Measurements from ENCODE around the gene DHRS11. TPM values are rescaled to one million over a fixed set of nuclear protein-coding genes. Genes with fewer than 3 reads are reported as not detected.

DHRS11 gene
- total RNA-seq, 1 experiment from 2014 or later: 38.0 TPM

- Mint-ChIP-seq H3K4me3 (no peak overlapping the region), H3K27ac (no peak overlapping the region), H3K9me3 (no peaks in the 10 kb centered on the region), H3K36me3 (peaks cover 27% of the 10 kb centered on the region), H3K4me1 (peaks cover 6% of the 10 kb centered on the region), H3K27me3 (ENCODE audit: low read depth) (no peaks in the 10 kb centered on the region)
- TF ChIP-seq SP1 (CRISPR knock-in tag; conservative IDR thresholded peaks at IDR 0.05) (no peak), FOXP4 (CRISPR knock-in tag; IDR thresholded peaks at IDR 0.05) (no peak), ETV6 (CRISPR knock-in tag; IDR thresholded peaks at IDR 0.05) (no peak), ZNF512 (CRISPR knock-in tag; IDR thresholded peaks at IDR 0.05; ENCODE audit: borderline replicate concordance) (no peak), ZSCAN18 (CRISPR knock-in tag; IDR thresholded peaks at IDR 0.05) (no peak), USF1 (CRISPR knock-in tag; IDR thresholded peaks at IDR 0.05) (no peak), GABPB1 (CRISPR knock-in tag; IDR thresholded peaks at IDR 0.05) (no peak), IRF2 (CRISPR knock-in tag; IDR thresholded peaks at IDR 0.05; ENCODE audit: borderline replicate concordance, low read depth) (no peak), JUN (CRISPR knock-in tag; IDR thresholded peaks at IDR 0.05) (no peak), NR1H2 (CRISPR knock-in tag; IDR thresholded peaks at IDR 0.05) (no peak), NR2C2 (CRISPR knock-in tag; IDR thresholded peaks at IDR 0.05) (no peak), MXD4 (CRISPR knock-in tag; IDR thresholded peaks at IDR 0.05; ENCODE audit: borderline replicate concordance) (no peak), SMAD3 (CRISPR knock-in tag; IDR thresholded peaks at IDR 0.05; ENCODE audit: borderline replicate concordance) (no peak), ATF2 (CRISPR knock-in tag; IDR thresholded peaks at IDR 0.05; ENCODE audit: borderline replicate concordance, low read depth) (no peak), ZNF138 (CRISPR knock-in tag; conservative IDR thresholded peaks at IDR 0.05) (no peak), PREB (CRISPR knock-in tag; IDR thresholded peaks at IDR 0.05; ENCODE audit: borderline replicate concordance) (no peak)
- TF ChIP-seq, protein P1, sequence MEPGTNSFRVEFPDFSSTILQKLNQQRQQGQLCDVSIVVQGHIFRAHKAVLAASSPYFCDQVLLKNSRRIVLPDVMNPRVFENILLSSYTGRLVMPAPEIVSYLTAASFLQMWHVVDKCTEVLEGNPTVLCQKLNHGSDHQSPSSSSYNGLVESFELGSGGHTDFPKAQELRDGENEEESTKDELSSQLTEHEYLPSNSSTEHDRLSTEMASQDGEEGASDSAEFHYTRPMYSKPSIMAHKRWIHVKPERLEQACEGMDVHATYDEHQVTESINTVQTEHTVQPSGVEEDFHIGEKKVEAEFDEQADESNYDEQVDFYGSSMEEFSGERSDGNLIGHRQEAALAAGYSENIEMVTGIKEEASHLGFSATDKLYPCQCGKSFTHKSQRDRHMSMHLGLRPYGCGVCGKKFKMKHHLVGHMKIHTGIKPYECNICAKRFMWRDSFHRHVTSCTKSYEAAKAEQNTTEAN (CRISPR knock-in tag; IDR thresholded peaks at IDR 0.05): no peak
- TF ChIP-seq, protein P2, sequence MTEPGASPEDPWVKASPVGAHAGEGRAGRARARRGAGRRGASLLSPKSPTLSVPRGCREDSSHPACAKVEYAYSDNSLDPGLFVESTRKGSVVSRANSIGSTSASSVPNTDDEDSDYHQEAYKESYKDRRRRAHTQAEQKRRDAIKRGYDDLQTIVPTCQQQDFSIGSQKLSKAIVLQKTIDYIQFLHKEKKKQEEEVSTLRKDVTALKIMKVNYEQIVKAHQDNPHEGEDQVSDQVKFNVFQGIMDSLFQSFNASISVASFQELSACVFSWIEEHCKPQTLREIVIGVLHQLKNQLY (CRISPR knock-in tag; IDR thresholded peaks at IDR 0.05): no peak
- TF ChIP-seq, protein P3, sequence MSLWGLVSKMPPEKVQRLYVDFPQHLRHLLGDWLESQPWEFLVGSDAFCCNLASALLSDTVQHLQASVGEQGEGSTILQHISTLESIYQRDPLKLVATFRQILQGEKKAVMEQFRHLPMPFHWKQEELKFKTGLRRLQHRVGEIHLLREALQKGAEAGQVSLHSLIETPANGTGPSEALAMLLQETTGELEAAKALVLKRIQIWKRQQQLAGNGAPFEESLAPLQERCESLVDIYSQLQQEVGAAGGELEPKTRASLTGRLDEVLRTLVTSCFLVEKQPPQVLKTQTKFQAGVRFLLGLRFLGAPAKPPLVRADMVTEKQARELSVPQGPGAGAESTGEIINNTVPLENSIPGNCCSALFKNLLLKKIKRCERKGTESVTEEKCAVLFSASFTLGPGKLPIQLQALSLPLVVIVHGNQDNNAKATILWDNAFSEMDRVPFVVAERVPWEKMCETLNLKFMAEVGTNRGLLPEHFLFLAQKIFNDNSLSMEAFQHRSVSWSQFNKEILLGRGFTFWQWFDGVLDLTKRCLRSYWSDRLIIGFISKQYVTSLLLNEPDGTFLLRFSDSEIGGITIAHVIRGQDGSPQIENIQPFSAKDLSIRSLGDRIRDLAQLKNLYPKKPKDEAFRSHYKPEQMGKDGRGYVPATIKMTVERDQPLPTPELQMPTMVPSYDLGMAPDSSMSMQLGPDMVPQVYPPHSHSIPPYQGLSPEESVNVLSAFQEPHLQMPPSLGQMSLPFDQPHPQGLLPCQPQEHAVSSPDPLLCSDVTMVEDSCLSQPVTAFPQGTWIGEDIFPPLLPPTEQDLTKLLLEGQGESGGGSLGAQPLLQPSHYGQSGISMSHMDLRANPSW (CRISPR knock-in tag; conservative IDR thresholded peaks at IDR 0.05; ENCODE audit: low read depth): no peak
- TF ChIP-seq, protein P4, sequence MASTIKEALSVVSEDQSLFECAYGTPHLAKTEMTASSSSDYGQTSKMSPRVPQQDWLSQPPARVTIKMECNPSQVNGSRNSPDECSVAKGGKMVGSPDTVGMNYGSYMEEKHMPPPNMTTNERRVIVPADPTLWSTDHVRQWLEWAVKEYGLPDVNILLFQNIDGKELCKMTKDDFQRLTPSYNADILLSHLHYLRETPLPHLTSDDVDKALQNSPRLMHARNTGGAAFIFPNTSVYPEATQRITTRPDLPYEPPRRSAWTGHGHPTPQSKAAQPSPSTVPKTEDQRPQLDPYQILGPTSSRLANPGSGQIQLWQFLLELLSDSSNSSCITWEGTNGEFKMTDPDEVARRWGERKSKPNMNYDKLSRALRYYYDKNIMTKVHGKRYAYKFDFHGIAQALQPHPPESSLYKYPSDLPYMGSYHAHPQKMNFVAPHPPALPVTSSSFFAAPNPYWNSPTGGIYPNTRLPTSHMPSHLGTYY (CRISPR knock-in tag; IDR thresholded peaks at IDR 0.05): no peak
- ATAC-seq (no peak), DNase-seq (ENCODE audit: low spot score) (no peak)
- ChIA-PET CTCF (no interaction called here), POLR2A (no interaction called here)
Observed at GRCh38 chr17:36586138-36586537, 5.5 kb upstream of the DHRS11 start.

Measured in WTC11 (cell line).